Neural progenitor cell (in vitro differentiated cells): ENCODE results near the gene MRPL45. TPM values are rescaled to one million over a fixed set of nuclear protein-coding genes. Genes with fewer than 3 reads are reported as not detected.

Experiments
- DNase-seq: peaks from one replicate; pipeline ENCODE4 v3.0.0-alpha.2; 2016; ENCODE audit warnings: low spot score
- H2AFZ ChIP-seq: fragments of 200-600 bp; sonication (generic); replicated peaks from 2 replicates; pipeline ENCODE4 v1.6.1; 2016; ENCODE audit warnings: antibody characterized with exemption
- H3F3A ChIP-seq: fragments of 200-600 bp; sonication (generic); 2 replicates; pipeline ENCODE4 v1.6.1; 2016; ENCODE audit warnings: antibody characterized with exemption, low read depth
- H3K27ac ChIP-seq: fragments of 200-600 bp; sonication (generic); 2 replicates; pipeline ENCODE4 v1.5.1; 2016; ENCODE audit warnings: mild to moderate bottlenecking
- H3K27me3 ChIP-seq: fragments of 200-600 bp; sonication (generic); 2 replicates; pipeline ENCODE4 v1.6.1; 2016; ENCODE audit warnings: mild to moderate bottlenecking, moderate library complexity
- H3K36me3 ChIP-seq: fragments of 200-600 bp; sonication (generic); 2 replicates; pipeline ENCODE4 v1.5.1; 2016
- H3K4me1 ChIP-seq: fragments of 200-600 bp; sonication (generic); 2 replicates; pipeline ENCODE4 v1.6.1; 2016; ENCODE audit warnings: mixed run types
- H3K4me2 ChIP-seq: fragments of 200-600 bp; sonication (generic); 2 replicates; pipeline ENCODE4 v1.6.1; 2016
- H3K4me3 ChIP-seq: fragments of 200-600 bp; sonication (generic); 2 replicates; pipeline ENCODE4 v1.5.1; 2016
- H3K79me2 ChIP-seq: fragments of 200-600 bp; sonication (generic); 2 replicates; pipeline ENCODE4 v1.6.1; 2016; ENCODE audit warnings: low read depth
- H3K9ac ChIP-seq: fragments of 200-600 bp; sonication (generic); 2 replicates; pipeline ENCODE4 v1.6.1; 2016
- H3K9me3 ChIP-seq: fragments of 200-600 bp; sonication (generic); 2 replicates; pipeline ENCODE4 v1.5.1; 2016; ENCODE audit warnings: low read depth
- H4K20me1 ChIP-seq: fragments of 200-600 bp; sonication (generic); 2 replicates; pipeline ENCODE4 v1.6.1; 2016; ENCODE audit warnings: low read depth
- H3K27ac Mint-ChIP-seq: 3 replicates; pipeline ENCODE4 v1.8.0; 2021; ENCODE audit warnings: mixed read lengths
- H3K27me3 Mint-ChIP-seq: 2 replicates; pipeline ENCODE4 v1.8.0; 2022; ENCODE audit warnings: low read depth, mild to moderate bottlenecking, inconsistent platforms, moderate library complexity, mixed read lengths; ENCODE audit not compliant: insufficient read depth
- H3K36me3 Mint-ChIP-seq: 3 replicates; pipeline ENCODE4 v1.8.0; 2021; ENCODE audit warnings: mixed read lengths
- H3K4me1 Mint-ChIP-seq: 3 replicates; pipeline ENCODE4 v1.8.0; 2021; ENCODE audit warnings: mixed read lengths
- H3K4me3 Mint-ChIP-seq: 3 replicates; pipeline ENCODE4 v1.8.0; 2021; ENCODE audit warnings: mild to moderate bottlenecking, moderate library complexity, mixed read lengths
- H3K9me3 Mint-ChIP-seq: 3 replicates; pipeline ENCODE4 v1.8.0; 2020; ENCODE audit warnings: mixed read lengths
- CTCF ChIP-seq: fragments of 200-600 bp; sonication (generic); IDR thresholded peaks from 2 replicates; pipeline ENCODE4 v1.5.1; 2017; ENCODE audit warnings: antibody characterized with exemption, mild to moderate bottlenecking
- EZH2 ChIP-seq: fragments of 200-600 bp; sonication (generic); IDR thresholded peaks from 2 replicates; pipeline ENCODE4 v1.6.1; 2017; ENCODE audit warnings: antibody characterized with exemption, mild to moderate bottlenecking, moderate library complexity
- EZH2phosphoT487 ChIP-seq: fragments of 200-600 bp; sonication (generic); IDR thresholded peaks from 2 replicates; pipeline ENCODE4 v1.6.1; 2017; ENCODE audit warnings: antibody characterized with exemption
- total RNA-seq: library from RNA; depleted of rRNA; stranded (reverse); fragments of >200 nt; gene quantifications from 2 replicates; pipeline ENCODE4 v1.2.3, GENCODE V29; 2015; ENCODE audit warnings: low replicate concordance

MRPL45 gene
- total RNA-seq, 1 donor from 2014 or later, result 68.3 TPM

- Histone ChIP-seq H2AFZ (no peak overlapping the region), H3K4me2 (no peak overlapping the region), H3K79me2 (no peaks in the 10 kb centered on the region), H4K20me1 (no peaks in the 10 kb centered on the region), H3K4me1 (peaks cover 7% of the 10 kb centered on the region), H3K9me3 (no peaks in the 10 kb centered on the region), H3F3A (peaks cover 10% of the 10 kb centered on the region), H3K4me3 (no peak overlapping the region), H3K36me3 (no peaks in the 10 kb centered on the region), H3K27ac (no peak overlapping the region), H3K9ac (no peak overlapping the region), H3K27me3 (no peaks in the 10 kb centered on the region)
- no peak for TF ChIP-seq CTCF
- no peak for TF ChIP-seq EZH2phosphoT487
- no peak for TF ChIP-seq EZH2
- peaks cover 15% of the 10 kb centered on the region for H3K4me1 Mint-ChIP-seq
- DNase-seq, result no peak
- H3K36me3 Mint-ChIP-seq, result no peaks in the 10 kb centered on the region
- no peaks in the 10 kb centered on the region for H3K9me3 Mint-ChIP-seq
- no peak overlapping the region for H3K4me3 Mint-ChIP-seq
- no peak overlapping the region for H3K27ac Mint-ChIP-seq
- peaks cover 8% of the 10 kb centered on the region for H3K27me3 Mint-ChIP-seq
These were observed 41.1 kb downstream of the MRPL45 start for GRCh38 chr17:38338053-38338452.

- Mint-ChIP-seq H3K9me3 (no peaks in the 10 kb centered on the region), H3K36me3 (no peaks in the 10 kb centered on the region)
- no peak overlapping the region for H3K9ac ChIP-seq
These were observed 41.6 kb downstream of the MRPL45 start for GRCh38 chr17:38338535-38338934.

GRCh38 chr17:38339891-38340290 lies 42.9 kb downstream of the MRPL45 start:
- peaks cover 17% of the 10 kb centered on the region for H3K4me1 Mint-ChIP-seq

More at GRCh38 chr17:38338535-38338934, 41.6 kb downstream of the MRPL45 start:
- peaks cover 10% of the 10 kb centered on the region for H3F3A ChIP-seq
- no peak overlapping the region for H3K4me2 ChIP-seq
- H2AFZ ChIP-seq, result no peak overlapping the region
- no peaks in the 10 kb centered on the region for H3K79me2 ChIP-seq
- no peak overlapping the region for H3K4me3 ChIP-seq
- no peak for DNase-seq
- H3K9me3 ChIP-seq, result no peaks in the 10 kb centered on the region
- Mint-ChIP-seq H3K4me3 (no peak overlapping the region), H3K27me3 (peaks cover 8% of the 10 kb centered on the region), H3K4me1 (peaks cover 15% of the 10 kb centered on the region), H3K27ac (no peak overlapping the region)
- H3K27ac ChIP-seq, result no peak overlapping the region
- no peaks in the 10 kb centered on the region for H4K20me1 ChIP-seq
- no peaks in the 10 kb centered on the region for H3K36me3 ChIP-seq
- TF ChIP-seq EZH2 (no peak), CTCF (no peak), EZH2phosphoT487 (no peak)
- peaks cover 7% of the 10 kb centered on the region for H3K4me1 ChIP-seq
- no peaks in the 10 kb centered on the region for H3K27me3 ChIP-seq

More at GRCh38 chr17:38339891-38340290, 42.9 kb downstream of the MRPL45 start:
- Histone ChIP-seq H3K4me3 (no peak overlapping the region), H3K9me3 (no peaks in the 10 kb centered on the region), H3K27ac (no peak overlapping the region), H3K27me3 (no peaks in the 10 kb centered on the region), H2AFZ (no peak overlapping the region), H3K79me2 (no peaks in the 10 kb centered on the region), H3K36me3 (no peaks in the 10 kb centered on the region), H3K4me1 (peaks cover 7% of the 10 kb centered on the region), H3F3A (peaks cover 10% of the 10 kb centered on the region), H4K20me1 (no peaks in the 10 kb centered on the region), H3K4me2 (no peak overlapping the region), H3K9ac (no peak overlapping the region)
- H3K4me3 Mint-ChIP-seq, result no peak overlapping the region
- TF ChIP-seq CTCF (no peak), EZH2phosphoT487 (no peak), EZH2 (no peak)
- H3K36me3 Mint-ChIP-seq, result no peaks in the 10 kb centered on the region
- peaks cover 6% of the 10 kb centered on the region for H3K27me3 Mint-ChIP-seq
- DNase-seq, result no peak
- H3K27ac Mint-ChIP-seq, result no peak overlapping the region
- H3K9me3 Mint-ChIP-seq, result no peaks in the 10 kb centered on the region
